IMR-90 (cell line): ENCODE data around the gene IL23A. TPM values are rescaled to one million over a fixed set of nuclear protein-coding genes. Genes with fewer than 3 reads are reported as not detected.

Source experiments
- ATAC-seq: fragments of 200-7000 bp; cut with Tn5 transposase; 2 replicates; pipeline ENCODE4 v1.9.1; 2020; ENCODE audit warnings: low read depth, mild to moderate bottlenecking, moderate library complexity
- BruUV-seq: library from RNA; stranded (reverse); fragments of 400-500 nt; replicated peaks from 2 replicates; lab custom pipeline; 2021; lab: Mats Ljungman, UMichigan
- CTCF ChIA-PET: fragments of 300-600 bp; formaldehyde crosslinking; extraction: SDS; loops from one replicate; lab custom pipeline; 2021; ENCODE audit warnings: antibody characterized with exemption; lab: Yijun Ruan, JAX
- POLR2A ChIA-PET: fragments of 300-600 bp; sonication (Branson Sonifier 250); formaldehyde crosslinking; loops from one replicate; lab custom pipeline; 2022; ENCODE audit warnings: antibody characterized with exemption; ENCODE audit not compliant: unreplicated experiment; lab: Charles Lee
- DNase-seq: peaks from one replicate; pipeline ENCODE4 v3.0.0; 2013
- H2AFZ ChIP-seq: replicated peaks from 2 replicates; pipeline ENCODE3; 2013; ENCODE audit warnings: low read length, mild to moderate bottlenecking; ENCODE audit not compliant: poor library complexity
- H2AK5ac ChIP-seq: 2 replicates; pipeline ENCODE4 v1.6.1; 2013; ENCODE audit warnings: low read depth, low read length, inconsistent platforms
- H2AK9ac ChIP-seq: replicated peaks from 2 replicates; pipeline ENCODE3; 2013; ENCODE audit warnings: mild to moderate bottlenecking, low read depth, low read length, moderate library complexity; ENCODE audit not compliant: poor library complexity
- H2BK120ac ChIP-seq: 2 replicates; pipeline ENCODE4 v1.6.1; 2013; ENCODE audit warnings: low read depth, low read length, inconsistent platforms
- H2BK15ac ChIP-seq: 3 replicates; pipeline ENCODE4 v1.6.1; 2013; ENCODE audit warnings: low read depth, low read length, inconsistent platforms
- H2BK20ac ChIP-seq: 2 replicates; pipeline ENCODE4 v1.6.1; 2013; ENCODE audit warnings: low read depth, mild to moderate bottlenecking, inconsistent platforms, low read length, moderate library complexity
- H2BK5ac ChIP-seq: 2 replicates; pipeline ENCODE4 v1.6.1; 2013; ENCODE audit warnings: mild to moderate bottlenecking, low read depth, low read length, inconsistent platforms; ENCODE audit not compliant: poor library complexity, severe bottlenecking
- H3K14ac ChIP-seq: replicated peaks from 2 replicates; pipeline ENCODE4 v1.6.1; 2013; ENCODE audit warnings: low read depth, low read length, inconsistent platforms
- H3K18ac ChIP-seq: 2 replicates; pipeline ENCODE4 v1.6.1; 2013; ENCODE audit warnings: low read depth, low read length, control low read depth
- H3K23ac ChIP-seq: 2 replicates; pipeline ENCODE4 v1.6.1; 2013; ENCODE audit warnings: low read depth, low read length, inconsistent platforms
- H3K27ac ChIP-seq: 2 replicates; pipeline ENCODE4 v1.5.1; 2013; ENCODE audit warnings: mild to moderate bottlenecking, control low read depth, low read length; ENCODE audit not compliant: insufficient read depth
- H3K27me3 ChIP-seq: 2 replicates; pipeline ENCODE4 v1.6.1; 2013; ENCODE audit warnings: low read length; ENCODE audit not compliant: control insufficient read depth, insufficient read depth
- H3K36me3 ChIP-seq: 2 replicates; pipeline ENCODE4 v1.6.1; 2013; ENCODE audit warnings: low read length, mixed read lengths; ENCODE audit not compliant: control insufficient read depth, insufficient read depth
- H3K4ac ChIP-seq: 2 replicates; pipeline ENCODE4 v1.6.1; 2013; ENCODE audit warnings: low read depth, low read length, inconsistent platforms
- H3K4me1 ChIP-seq: 2 replicates; pipeline ENCODE4 v1.6.1; 2013; ENCODE audit warnings: low read length, mixed read lengths; ENCODE audit not compliant: control insufficient read depth, insufficient read depth
- H3K4me2 ChIP-seq: 2 replicates; pipeline ENCODE4 v1.6.1; 2013; ENCODE audit warnings: low read depth, mild to moderate bottlenecking, control low read depth, low read length, moderate library complexity
- H3K4me3 ChIP-seq: 2 replicates; pipeline ENCODE4 v1.5.1; 2013; ENCODE audit warnings: low read depth, mild to moderate bottlenecking, control low read depth, low read length, moderate library complexity; ENCODE audit not compliant: insufficient read depth
- H3K56ac ChIP-seq: 2 replicates; pipeline ENCODE4 v1.6.1; 2013; ENCODE audit warnings: low read length, inconsistent platforms; ENCODE audit not compliant: insufficient read depth; ENCODE audit errors: extremely low read depth
- H3K79me1 ChIP-seq, 2 experiments: 2 replicates each; pipeline ENCODE4 v1.6.1; 2013; ENCODE audit warnings: low read length in 2 of 2, inconsistent platforms in 1 of 2, low read depth in 1 of 2
- H3K9ac ChIP-seq: 2 replicates; pipeline ENCODE4 v1.6.1; 2013; ENCODE audit warnings: low read depth, low read length, control low read depth
- H3K9me1 ChIP-seq: 2 replicates; pipeline ENCODE4 v1.6.1; 2013; ENCODE audit warnings: low read length, inconsistent platforms; ENCODE audit not compliant: insufficient read depth
- H3K9me3 ChIP-seq: 2 replicates; pipeline ENCODE4 v1.6.1; 2013; ENCODE audit warnings: low read length; ENCODE audit not compliant: control insufficient read depth, insufficient read depth
- H4K20me1 ChIP-seq: 2 replicates; pipeline ENCODE4 v1.6.1; 2013; ENCODE audit warnings: low read length, inconsistent platforms; ENCODE audit not compliant: insufficient read depth
- H4K5ac ChIP-seq: 2 replicates; pipeline ENCODE4 v1.6.1; 2013; ENCODE audit warnings: mild to moderate bottlenecking, low read depth, low read length, control low read depth
- H4K8ac ChIP-seq, 2 experiments: 2 replicates each; pipeline ENCODE4 v1.6.1; 2013; ENCODE audit warnings: low read depth in 2 of 2, low read length in 2 of 2, control low read depth in 1 of 2, inconsistent platforms in 1 of 2
- H4K91ac ChIP-seq: 2 replicates; pipeline ENCODE4 v1.6.1; 2013; ENCODE audit warnings: low read depth, low read length, inconsistent platforms; ENCODE audit not compliant: insufficient read depth
- BHLHE40 ChIP-seq: fragments of 150-350 bp; IDR thresholded peaks from 2 replicates; pipeline ENCODE4 v1.6.1; 2016; ENCODE audit warnings: mild to moderate bottlenecking, low read depth, low read length
- CEBPB ChIP-seq: IDR thresholded peaks from 2 replicates; pipeline ENCODE4 v1.6.1; 2012; ENCODE audit warnings: low read depth, low read length, improper control_type of control experiment
- CHD1 ChIP-seq: IDR thresholded peaks from 2 replicates; pipeline ENCODE4 v1.6.1; 2012; ENCODE audit warnings: low read depth, low read length, improper control_type of control experiment
- FOS ChIP-seq: fragments of 150-350 bp; IDR thresholded peaks from 2 replicates; pipeline ENCODE4 v1.6.1; 2016; ENCODE audit warnings: low read depth, low read length
- MXI1 ChIP-seq: IDR thresholded peaks from 2 replicates; pipeline ENCODE4 v1.6.1; 2012; ENCODE audit warnings: low read depth, mild to moderate bottlenecking, low read length, moderate library complexity, borderline replicate concordance
- NFE2L2 ChIP-seq: fragments of 150-350 bp; IDR thresholded peaks from 2 replicates; pipeline ENCODE4 v1.6.1; 2016; ENCODE audit warnings: low read depth, mild to moderate bottlenecking, low read length
- POLR2A ChIP-seq: IDR thresholded peaks from 2 replicates; pipeline ENCODE4 v1.6.1; 2012; ENCODE audit warnings: mild to moderate bottlenecking, low read depth, low read length
- RCOR1 ChIP-seq: IDR thresholded peaks from 2 replicates; pipeline ENCODE4 v1.6.1; 2012; ENCODE audit warnings: mild to moderate bottlenecking, low read length, improper control_type of control experiment; ENCODE audit not compliant: insufficient replicate concordance
- RFX5 ChIP-seq: IDR thresholded peaks from 2 replicates; pipeline ENCODE4 v1.8.0; 2012; ENCODE audit warnings: low read depth, mild to moderate bottlenecking, low read length, moderate library complexity
- SMC3 ChIP-seq: fragments of 150-350 bp; IDR thresholded peaks from 2 replicates; pipeline ENCODE4 v1.6.1; 2016; ENCODE audit warnings: low read depth, mild to moderate bottlenecking, antibody characterized with exemption, low read length, moderate library complexity
- USF2 ChIP-seq: fragments of 150-350 bp; IDR thresholded peaks from 2 replicates; pipeline ENCODE4 v1.6.1; 2017; ENCODE audit warnings: mild to moderate bottlenecking, antibody characterized with exemption, low read length, low read depth
- WGBS, 2 experiments: methylation state at CpG; one replicate each; pipeline versions ENCODE4 v1.1.5 to v1.1.7; 2013; ENCODE audit warnings: missing lambda C conversion rate in 2 of 2; ENCODE audit not compliant: insufficient read length in 1 of 2; ENCODE audit errors: extremely low coverage in 2 of 2; 5-methylcytosine and 5-hydroxymethylcytosine counted together
- dilution Hi-C: fragments of 300-500 bp; cut with HindIII; formaldehyde crosslinking; loops from one replicate; pipeline ENCODE4 v1.14.3; 2018; ENCODE audit warnings: low sequenced_read_pairs; ENCODE audit not compliant: unreplicated experiment
- in situ Hi-C: fragments of 300-500 bp; cut with MboI; formaldehyde crosslinking; loops from 3 replicates; pipeline ENCODE4 v1.14.3; 2019; ENCODE audit warnings: low sequenced_read_pairs, inconsistent platforms, mixed read lengths
- intact Hi-C: fragments of 100-400 bp; cut with micrococcal nuclease; formaldehyde crosslinking; loops from 2 replicates; pipeline ENCODE4 v1.10.0; 2022
- polyA plus RNA-seq, 3 experiments: library from polyadenylated mRNA; depleted of rRNA; stranded (reverse); fragments of >200 nt; gene quantifications; 2 replicates each; pipeline ENCODE4 v1.2.3, GENCODE V29; 2012; ENCODE audit warnings: low replicate concordance in 1 of 3
- total RNA-seq: library from RNA; depleted of rRNA; stranded (reverse); fragments of >200 nt; gene quantifications from 2 replicates; pipeline ENCODE4 v1.2.3, GENCODE V29; 2012
- TF ChIP-seq, protein P1 (sequence below): fragments of 150-350 bp; IDR thresholded peaks from 2 replicates; pipeline ENCODE4 v1.6.1; 2016; ENCODE audit warnings: low read depth, mild to moderate bottlenecking, low read length, moderate library complexity, borderline replicate concordance

The IL23A gene
- total and polyA plus RNA-seq, 2 of the 4 experiments (the other 2 are of a cell fraction): 0.55 TPM; not detected in 1

- Histone ChIP-seq H4K8ac (no peak overlapping the region), H2AFZ (no peak overlapping the region), H3K9me3 (no peaks in the 10 kb centered on the region), H3K14ac (no peak overlapping the region), H3K27me3 (peaks cover 9% of the 10 kb centered on the region), H2AK5ac (no peak overlapping the region), H3K4me2 (no peak overlapping the region), H3K56ac (no peak overlapping the region), H3K27ac (no peak overlapping the region), H4K5ac (no peak overlapping the region), H2AK9ac (no peak overlapping the region), H3K23ac (no peak overlapping the region), H4K91ac (no peak overlapping the region), H3K9ac (no peak overlapping the region), H2BK20ac (no peak overlapping the region), H3K4ac (no peak overlapping the region), H2BK15ac (no peak overlapping the region), H3K18ac (no peak overlapping the region), H3K4me3 (no peak overlapping the region), H2BK5ac (no peak overlapping the region), H3K9me1 (no peaks in the 10 kb centered on the region), H3K4me1 (peaks cover 9% of the 10 kb centered on the region), H4K20me1 (no peaks in the 10 kb centered on the region), H3K79me1 (no peaks in the 10 kb centered on the region), H3K36me3 (no peaks in the 10 kb centered on the region), H2BK120ac (no peak overlapping the region)
- ChIA-PET POLR2A (no interaction called here), CTCF (no interaction called here)
- dilution Hi-C loops: no loop called here
- ATAC-seq: no peak
- BruUV-seq: no TSS peak
- TF ChIP-seq CEBPB (no peak), CHD1 (no peak), USF2 (no peak), BHLHE40 (no peak), SMC3 (no peak), NFE2L2 (no peak), FOS (no peak), POLR2A (no peak), RFX5 (no peak), RCOR1 (no peak), MXI1 (no peak)
- TF ChIP-seq, protein P1, sequence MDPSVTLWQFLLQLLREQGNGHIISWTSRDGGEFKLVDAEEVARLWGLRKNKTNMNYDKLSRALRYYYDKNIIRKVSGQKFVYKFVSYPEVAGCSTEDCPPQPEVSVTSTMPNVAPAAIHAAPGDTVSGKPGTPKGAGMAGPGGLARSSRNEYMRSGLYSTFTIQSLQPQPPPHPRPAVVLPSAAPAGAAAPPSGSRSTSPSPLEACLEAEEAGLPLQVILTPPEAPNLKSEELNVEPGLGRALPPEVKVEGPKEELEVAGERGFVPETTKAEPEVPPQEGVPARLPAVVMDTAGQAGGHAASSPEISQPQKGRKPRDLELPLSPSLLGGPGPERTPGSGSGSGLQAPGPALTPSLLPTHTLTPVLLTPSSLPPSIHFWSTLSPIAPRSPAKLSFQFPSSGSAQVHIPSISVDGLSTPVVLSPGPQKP: no peak
- DNase-seq: no peak
- in situ Hi-C loops: no loop called here
- intact Hi-C loops: no loop called here
- WGBS, 2 experiments: no CpG with 5 or more reads among the region's 16 CpGs
These were observed 43.9 kb downstream of the IL23A start for GRCh38 chr12:56382611-56383010.
